ENCODE results near the gene STK32A. TPM values are rescaled to one million over a fixed set of nuclear protein-coding genes. Genes with fewer than 3 reads are reported as not detected.

STK32A gene
- total RNA-seq, 1 experiment from 2014 or later: not detected

GRCh38 chr5:147410496-147411358 lies 175.9 kb downstream of the STK32A start:
- Histone ChIP-seq H3K36me3 (ENCODE audit: control insufficient read depth, insufficient read depth, low read length) (no peaks in the 10 kb centered on the region), H3K4me3 (ENCODE audit: low read depth in 2 of 2, low read length in 2 of 2) (no peak overlapping the region), H3K9me3 (ENCODE audit: control insufficient read depth, insufficient read depth, low read depth, low read length) (no peaks in the 10 kb centered on the region), H3K27ac (ENCODE audit: low read length) (no peak overlapping the region), H3K4me1 (ENCODE audit: control insufficient read depth, insufficient read depth, low read length) (no peaks in the 10 kb centered on the region), H3K27me3 (ENCODE audit: control insufficient read depth, insufficient read depth, low read length) (peaks cover 2% of the 10 kb centered on the region; the same call in 1 of the 2 replicates)
- intact Hi-C loops (cut with micrococcal nuclease; ENCODE audit: unreplicated experiment): loop anchor here (1.0 kb wide), 1 partner anchor 14 kb away; no protein-coding TSS in a partner anchor
- ATAC-seq (no peak), DNase-seq (ENCODE audit: low read depth, low spot score) (no peak)
- in situ Hi-C loops (cut with HindIII; ENCODE audit: low pct_unique_long_range_greater_than_20kb, low sequenced_read_pairs): no loop called here
- ChIA-PET CTCF (no interaction called here), POLR2A (no interaction called here)
- TF ChIP-seq REST (IDR thresholded peaks at IDR 0.05; ENCODE audit: insufficient read depth in 1 of 2, low read depth in 2 of 2, low read length in 1 of 2): no peak
- TF ChIP-seq POLR2AphosphoS5 (IDR thresholded peaks at IDR 0.05; ENCODE audit: low read depth, low read length): no peak
- TF ChIP-seq TCF7L2 (IDR thresholded peaks at IDR 0.05; ENCODE audit: low read depth, low read length): no peak
- no peak for TF ChIP-seq SIN3A (IDR thresholded peaks at IDR 0.05; ENCODE audit: borderline replicate concordance, insufficient read depth, low read depth, low read length)
- no peak for TF ChIP-seq CTCF (IDR thresholded peaks at IDR 0.05)
- BruUV-seq (replicated peaks): no TSS peak

- TF ChIP-seq SIN3A (IDR thresholded peaks at IDR 0.05; ENCODE audit: borderline replicate concordance, insufficient read depth, low read depth, low read length) (no peak), POLR2AphosphoS5 (IDR thresholded peaks at IDR 0.05; ENCODE audit: low read depth, low read length) (no peak), REST (IDR thresholded peaks at IDR 0.05; ENCODE audit: insufficient read depth in 1 of 2, low read depth in 2 of 2, low read length in 1 of 2) (no peak), TCF7L2 (IDR thresholded peaks at IDR 0.05; ENCODE audit: low read depth, low read length) (no peak), CTCF (IDR thresholded peaks at IDR 0.05) (no peak)
- POLR2A ChIA-PET: no interaction called here
- intact Hi-C loops (cut with micrococcal nuclease; ENCODE audit: unreplicated experiment): no loop called here
- in situ Hi-C loops (cut with HindIII; ENCODE audit: low pct_unique_long_range_greater_than_20kb, low sequenced_read_pairs): no loop called here
- Histone ChIP-seq H3K4me1 (ENCODE audit: control insufficient read depth, insufficient read depth, low read length) (no peaks in the 10 kb centered on the region), H3K27ac (ENCODE audit: low read length) (no peak overlapping the region), H3K9me3 (ENCODE audit: control insufficient read depth, insufficient read depth, low read depth, low read length) (no peaks in the 10 kb centered on the region), H3K4me3 (ENCODE audit: low read depth in 2 of 2, low read length in 2 of 2) (no peak overlapping the region), H3K27me3 (ENCODE audit: control insufficient read depth, insufficient read depth, low read length) (peaks cover 2% of the 10 kb centered on the region; the same call in 1 of the 2 replicates), H3K36me3 (ENCODE audit: control insufficient read depth, insufficient read depth, low read length) (no peaks in the 10 kb centered on the region)
- CTCF ChIA-PET: no interaction called here
- ATAC-seq (no peak), DNase-seq (ENCODE audit: low read depth, low spot score) (no peak)
- BruUV-seq (replicated peaks): no TSS peak
These were observed 176.8 kb downstream of the STK32A start for GRCh38 chr5:147411359-147412319.
